Prostate gland (tissue), 2 donors: ENCODE data around the gene ST7. TPM values are rescaled to one million over a fixed set of nuclear protein-coding genes. Genes with fewer than 3 reads are reported as not detected.

Experiments used
- DNase-seq: peaks from one replicate; pipeline ENCODE4 v3.0.0-alpha.2; 2019; ENCODE audit warnings: low spot score
- H3K27ac ChIP-seq, 2 donors: fragments of 200-600 bp; sonication (generic); 2 replicates each; pipeline ENCODE4 v1.5.1; 2017 to 2019
- H3K27me3 ChIP-seq: fragments of 200-600 bp; sonication (generic); replicated peaks from 2 replicates; pipeline ENCODE4 v1.5.1; 2019; ENCODE audit not compliant: insufficient read depth
- H3K36me3 ChIP-seq, 2 donors: fragments of 200-600 bp; sonication (generic); 1 replicate in 1 of 2; 2 replicates in 1 of 2; pipeline versions ENCODE4 v1.5.1 to v1.8.1; 2017 to 2019
- H3K4me1 ChIP-seq: fragments of 200-600 bp; sonication (generic); replicated peaks from 2 replicates; pipeline ENCODE4 v1.5.1; 2019
- H3K4me3 ChIP-seq, 2 donors: fragments of 200-600 bp; sonication (generic); 2 replicates each; pipeline ENCODE4 v1.5.1; 2017 to 2019
- H3K9me3 ChIP-seq: fragments of 200-600 bp; sonication (generic); 2 replicates; pipeline ENCODE4 v1.5.1; 2017
- CTCF ChIP-seq, 4 experiments: fragments of 200-600 bp in 2 of 4; fragments of 450-650 bp in 2 of 4; sonication (generic) in 2 of 4; IDR thresholded peaks; 1 replicate in 3 of 4; 2 replicates in 1 of 4; pipeline ENCODE4 v1.5.1; 2016 to 2019; ENCODE audit warnings: antibody characterized with exemption in 4 of 4, mild to moderate bottlenecking in 2 of 4, moderate library complexity in 2 of 4
- POLR2A ChIP-seq: fragments of 450-650 bp; IDR thresholded peaks from one replicate; pipeline ENCODE4 v1.6.1; 2016; ENCODE audit warnings: antibody characterized with exemption, mild to moderate bottlenecking
- POLR2AphosphoS5 ChIP-seq: sonication (generic); formaldehyde crosslinking; IDR thresholded peaks from one replicate; pipeline ENCODE4 v1.6.1; 2017; ENCODE audit warnings: antibody characterized with exemption
- WGBS: methylation state at CpG from one replicate; pipeline ENCODE4 v1.1.5; 2018; 5-methylcytosine and 5-hydroxymethylcytosine counted together
- intact Hi-C: fragments of 100-400 bp; cut with DNase I; formaldehyde crosslinking; loops from one replicate; pipeline ENCODE4 v1.14.2; 2022
- total RNA-seq, 2 donors: library from RNA; depleted of rRNA; stranded (reverse); fragments of >200 nt; gene quantifications; one replicate each; pipeline ENCODE4 v1.1.0, GENCODE V29; 2016

Gene ST7
- total RNA-seq, 2 donors from 2014 or later, result 18.7 to 27.5 TPM

GRCh38 chr7:117154721-117155120 lies 201.4 kb downstream of the ST7 start:
- H3K4me1 ChIP-seq, result no peaks in the 10 kb centered on the region
- no peaks in the 10 kb centered on the region for H3K9me3 ChIP-seq
- 94% methylated on average over 1 of the region's 1 CpG for WGBS
- no peaks in the 10 kb centered on the region for H3K27me3 ChIP-seq
- no peak overlapping the region for H3K27ac ChIP-seq
- TF ChIP-seq POLR2A, result no peak
- TF ChIP-seq POLR2AphosphoS5, result no peak
- TF ChIP-seq CTCF (IDR thresholded peaks at IDR 0.05), result no peak
- H3K36me3 ChIP-seq, result no peaks in the 10 kb centered on the region
- intact Hi-C loops, result no loop called here
- no peak overlapping the region for H3K4me3 ChIP-seq
- no peak for DNase-seq

GRCh38 chr7:117155694-117156093 lies 202.4 kb downstream of the ST7 start:
- 98% methylated on average over 1 of the region's 1 CpG for WGBS
- H3K4me3 ChIP-seq, result no peak overlapping the region
- H3K27me3 ChIP-seq, result no peaks in the 10 kb centered on the region
- no peak for DNase-seq
- no peak for TF ChIP-seq POLR2A
- TF ChIP-seq CTCF (IDR thresholded peaks at IDR 0.05), result no peak
- intact Hi-C loops, result no loop called here
- H3K4me1 ChIP-seq, result no peaks in the 10 kb centered on the region
- H3K27ac ChIP-seq, result no peak overlapping the region
- H3K36me3 ChIP-seq, result no peaks in the 10 kb centered on the region
- no peaks in the 10 kb centered on the region for H3K9me3 ChIP-seq

- Histone ChIP-seq H3K27me3 (no peaks in the 10 kb centered on the region), H3K4me1 (no peaks in the 10 kb centered on the region), H3K27ac (no peak overlapping the region), H3K36me3 (no peaks in the 10 kb centered on the region), H3K4me3 (no peak overlapping the region), H3K9me3 (no peaks in the 10 kb centered on the region)
- no peak for TF ChIP-seq POLR2A
- TF ChIP-seq CTCF (IDR thresholded peaks at IDR 0.05), result no peak
- 24% methylated on average over 5 of the region's 5 CpGs for WGBS
- intact Hi-C loops, result no loop called here
- DNase-seq, result no peak
Observed at GRCh38 chr7:117157241-117158209, 204.2 kb downstream of the ST7 start.

GRCh38 chr7:117158941-117159697 lies 205.8 kb downstream of the ST7 start:
- Histone ChIP-seq H3K27me3 (no peaks in the 10 kb centered on the region), H3K4me3 (no peak overlapping the region), H3K36me3 (no peaks in the 10 kb centered on the region), H3K27ac (no peak overlapping the region), H3K4me1 (no peaks in the 10 kb centered on the region), H3K9me3 (no peaks in the 10 kb centered on the region)
- TF ChIP-seq CTCF (IDR thresholded peaks at IDR 0.05) (no peak), POLR2AphosphoS5 (no peak), POLR2A (no peak)
- no peak for DNase-seq
- intact Hi-C loops, result no loop called here
- 52% methylated on average over 4 of the region's 4 CpGs for WGBS
